A549 (cell line): ENCODE data around the gene PPP1R9B. TPM values are rescaled to one million over a fixed set of nuclear protein-coding genes. Genes with fewer than 3 reads are reported as not detected.
A peak's percentile ranks its signal among the peaks of the same experiment; 100 is the strongest.

Experiments used
- ATAC-seq, 2 experiments: fragments of 200-7000 bp in 1 of 2; fragments of >200 bp in 1 of 2; cut with Nextera tagmentation in 1 of 2; cut with Tn5 transposase in 1 of 2; 3 replicates each; pipeline versions ENCODE4 v1.8.0 to v1.9.1; 2018 to 2020; ENCODE audit warnings: mild to moderate bottlenecking in 1 of 2, moderate library complexity in 1 of 2
- CTCF ChIA-PET: fragments of 300-600 bp; sonication (Branson Sonifier 250); formaldehyde crosslinking; extraction: SDS; loops from one replicate; lab custom pipeline; 2021; ENCODE audit warnings: antibody characterized with exemption, inconsistent platforms; lab: Yijun Ruan, JAX
- POLR2A ChIA-PET: fragments of 350-600 bp; formaldehyde crosslinking; extraction: SDS; loops from one replicate; lab custom pipeline; 2021; ENCODE audit warnings: antibody characterized with exemption, inconsistent platforms; lab: Yijun Ruan, JAX
- DNase-seq, 2 experiments: peaks; one replicate each; pipeline versions ENCODE4 v3.0.0 to v3.0.0-alpha.2; 2011 to 2016; ENCODE audit warnings: low read depth in 1 of 2, low spot score in 1 of 2
- FAIRE-seq: peaks from 2 replicates; lab custom pipeline; 2011; peaks lifted over from hg19 to GRCh38; lab: Jason Lieb, UNC
- H3K27ac ChIP-seq, 2 experiments: fragments of >200 bp; sonication (Bioruptor Twin); formaldehyde crosslinking; 3 replicates each; pipeline ENCODE4 v1.5.1; 2016 to 2017
- H3K4me1 ChIP-seq: fragments of >200 bp; sonication (Bioruptor Twin); formaldehyde crosslinking; 3 replicates; pipeline ENCODE4 v1.6.1; 2016
- H3K4me2 ChIP-seq: fragments of >200 bp; sonication (Bioruptor Twin); formaldehyde crosslinking; 3 replicates; pipeline ENCODE4 v1.6.1; 2016
- H3K4me3 ChIP-seq: fragments of >200 bp; sonication (Bioruptor Twin); formaldehyde crosslinking; 3 replicates; pipeline ENCODE4 v1.5.1; 2016
- H3K9me3 ChIP-seq: fragments of >200 bp; sonication (Bioruptor Twin); formaldehyde crosslinking; 3 replicates; pipeline ENCODE4 v1.6.1; 2016
- BHLHE40 ChIP-seq: IDR thresholded peaks from 2 replicates; pipeline ENCODE4 v1.6.1; 2012; ENCODE audit warnings: low read depth, low read length, inconsistent platforms
- CHD2 ChIP-seq: fragments of 150-350 bp; IDR thresholded peaks from 2 replicates; pipeline ENCODE4 v1.6.1; 2014; ENCODE audit warnings: low read length; ENCODE audit not compliant: partially characterized antibody
- FOSB ChIP-seq: fragments of 250-450 bp; sonication (Bioruptor Pico); IDR thresholded peaks from 2 replicates; pipeline ENCODE4 v1.5.0; 2020; ENCODE audit warnings: mild to moderate bottlenecking, moderate library complexity
- HOXB13 ChIP-seq: fragments of 250-450 bp; sonication (Bioruptor Pico); IDR thresholded peaks from 2 replicates; pipeline ENCODE4 v1.5.0; 2020; ENCODE audit warnings: low read depth, mild to moderate bottlenecking, moderate library complexity
- JUN ChIP-seq, 2 experiments: fragments of >200 bp; sonication (Bioruptor Twin); formaldehyde crosslinking; IDR thresholded peaks; 2 replicates in 1 of 2; 3 replicates in 1 of 2; pipeline ENCODE4 v1.6.1; 2016 to 2017
- MAX ChIP-seq: IDR thresholded peaks from 2 replicates; pipeline ENCODE4 v1.6.1; 2012
- MAZ ChIP-seq: fragments of 150-350 bp; IDR thresholded peaks from 2 replicates; pipeline ENCODE4 v1.6.1; 2014; ENCODE audit warnings: antibody characterized with exemption, low read depth, low read length, borderline replicate concordance
- MYC ChIP-seq: IDR thresholded peaks from 2 replicates; pipeline ENCODE4 v1.6.1; 2012; ENCODE audit warnings: mild to moderate bottlenecking, inconsistent platforms, low read length, improper control_type of control experiment, borderline replicate concordance
- NR3C1 ChIP-seq: fragments of >200 bp; sonication (Bioruptor Twin); formaldehyde crosslinking; IDR thresholded peaks from 3 replicates; pipeline ENCODE4 v1.6.1; 2017
- PHF8 ChIP-seq: fragments of 200-600 bp; sonication (generic); IDR thresholded peaks from 2 replicates; pipeline ENCODE4 v1.6.1; 2016; ENCODE audit warnings: low read depth, mild to moderate bottlenecking, antibody characterized with exemption, moderate library complexity, borderline replicate concordance
- RCOR1 ChIP-seq: fragments of 150-350 bp; IDR thresholded peaks from 2 replicates; pipeline ENCODE4 v1.6.1; 2014; ENCODE audit warnings: antibody characterized with exemption, low read length, low read depth
- RFX5 ChIP-seq: fragments of 450-650 bp; IDR thresholded peaks from 2 replicates; pipeline ENCODE4 v1.7.1; 2014; ENCODE audit warnings: antibody characterized with exemption, mild to moderate bottlenecking, moderate library complexity
- SMC3 ChIP-seq: fragments of >200 bp; sonication (Bioruptor Twin); formaldehyde crosslinking; IDR thresholded peaks from 3 replicates; pipeline ENCODE4 v1.6.1; 2018; ENCODE audit warnings: inconsistent platforms
- ZFP36 ChIP-seq: fragments of 450-650 bp; IDR thresholded peaks from 2 replicates; pipeline ENCODE4 v1.6.1; 2014; ENCODE audit warnings: borderline replicate concordance; ENCODE audit not compliant: partially characterized antibody
- WGBS: methylation state at CpG from one replicate; pipeline ENCODE4 v1.1.6; 2017; ENCODE audit errors: missing lambda C conversion rate; 5-methylcytosine and 5-hydroxymethylcytosine counted together
- polyA minus RNA-seq: library from RNA; depleted of rRNA, polyadenylated mRNA; stranded (reverse); fragments of >200 nt; gene quantifications from 2 replicates; pipeline ENCODE4 v1.2.3, GENCODE V29; 2011; rRNA and poly(A)+ RNA removed
- polyA plus RNA-seq, 4 experiments: library from polyadenylated mRNA; depleted of rRNA in 3 of 4; stranded (reverse); fragments of >200 nt; fragmentation: RNase III in 1 of 4; extraction: RNeasy Plus Mini Kit Qiagen cat#74134 plus additional on column Dnase treatment in 1 of 4; gene quantifications; 2 replicates in 3 of 4; 3 replicates in 1 of 4; pipeline ENCODE4 v1.2.3, GENCODE V29; 2011 to 2017
- TF ChIP-seq, protein P1 (sequence below): fragments of 250-450 bp; sonication (Bioruptor Pico); IDR thresholded peaks from 2 replicates; pipeline ENCODE4 v1.5.0; 2020; ENCODE audit warnings: low read depth, mild to moderate bottlenecking, moderate library complexity
- TF ChIP-seq, protein P2 (sequence below): fragments of >200 bp; sonication (Bioruptor Twin); formaldehyde crosslinking; IDR thresholded peaks from 3 replicates; pipeline ENCODE4 v1.5.1; 2016
- TF ChIP-seq, protein P3 (sequence below): IDR thresholded peaks from 2 replicates; pipeline ENCODE4 v1.6.1; 2012

PPP1R9B gene, protein sequence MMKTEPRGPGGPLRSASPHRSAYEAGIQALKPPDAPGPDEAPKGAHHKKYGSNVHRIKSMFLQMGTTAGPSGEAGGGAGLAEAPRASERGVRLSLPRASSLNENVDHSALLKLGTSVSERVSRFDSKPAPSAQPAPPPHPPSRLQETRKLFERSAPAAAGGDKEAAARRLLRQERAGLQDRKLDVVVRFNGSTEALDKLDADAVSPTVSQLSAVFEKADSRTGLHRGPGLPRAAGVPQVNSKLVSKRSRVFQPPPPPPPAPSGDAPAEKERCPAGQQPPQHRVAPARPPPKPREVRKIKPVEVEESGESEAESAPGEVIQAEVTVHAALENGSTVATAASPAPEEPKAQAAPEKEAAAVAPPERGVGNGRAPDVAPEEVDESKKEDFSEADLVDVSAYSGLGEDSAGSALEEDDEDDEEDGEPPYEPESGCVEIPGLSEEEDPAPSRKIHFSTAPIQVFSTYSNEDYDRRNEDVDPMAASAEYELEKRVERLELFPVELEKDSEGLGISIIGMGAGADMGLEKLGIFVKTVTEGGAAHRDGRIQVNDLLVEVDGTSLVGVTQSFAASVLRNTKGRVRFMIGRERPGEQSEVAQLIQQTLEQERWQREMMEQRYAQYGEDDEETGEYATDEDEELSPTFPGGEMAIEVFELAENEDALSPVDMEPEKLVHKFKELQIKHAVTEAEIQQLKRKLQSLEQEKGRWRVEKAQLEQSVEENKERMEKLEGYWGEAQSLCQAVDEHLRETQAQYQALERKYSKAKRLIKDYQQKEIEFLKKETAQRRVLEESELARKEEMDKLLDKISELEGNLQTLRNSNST
- polyA plus RNA-seq (2011; rRNA removed) (16.8 and 22.0 TPM in 2 replicates), polyA plus RNA-seq (2017; fragmentation: RNase III; extraction: RNeasy Plus Mini Kit Qiagen cat#74134 plus additional on column Dnase treatment) (32.4 to 40.6 TPM (median 35.8 TPM) in 3 replicates), polyA minus RNA-seq (25.9 and 27.1 TPM in 2 replicates)
- polyA plus RNA-seq (2012; cell fraction: cytosol; rRNA removed): 18.9 and 19.4 TPM in 2 replicates
- polyA plus RNA-seq (2012; cell fraction: nucleus; rRNA removed): 35.8 and 44.2 TPM in 2 replicates

DNA sequence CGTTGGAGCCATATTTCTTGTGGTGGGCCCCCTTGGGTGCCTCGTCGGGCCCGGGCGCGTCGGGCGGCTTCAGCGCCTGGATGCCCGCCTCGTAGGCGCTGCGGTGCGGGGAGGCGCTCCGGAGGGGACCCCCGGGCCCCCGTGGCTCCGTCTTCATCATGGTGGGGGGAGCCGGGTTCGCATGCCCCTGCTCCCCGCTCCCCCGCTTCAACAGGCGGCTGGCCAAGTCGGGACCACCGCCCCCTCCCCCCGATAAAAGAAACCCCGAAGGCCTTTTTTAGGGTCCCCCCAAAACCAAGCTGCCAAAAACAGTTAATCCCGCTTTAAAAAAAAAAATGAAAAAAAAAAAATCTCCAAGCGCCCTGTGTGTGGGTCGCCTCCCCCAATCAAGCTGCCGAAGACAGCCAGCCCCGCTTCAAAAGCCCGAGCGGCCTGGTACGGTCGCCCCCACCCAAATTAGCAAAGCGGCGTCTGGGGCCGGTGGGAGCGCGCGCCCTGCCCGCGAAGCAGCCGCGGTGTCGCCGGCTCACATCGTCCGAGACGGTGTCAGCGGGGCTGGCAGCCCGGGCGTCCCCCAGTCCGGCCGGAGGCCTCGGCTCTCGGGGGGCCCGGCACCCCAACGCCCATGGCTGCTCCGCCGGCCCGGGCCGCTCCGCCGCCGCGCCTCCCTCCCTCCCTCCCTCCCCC is at the start of gene PPP1R9B:
Gene PPP1R9B, minus strand, starts transcription at position 324 of the 687 bp plus-strand sequence. Its CDS starts 164 bp downstream, at position 160.
- 3% methylated on average over 45 of the region's 69 CpGs for WGBS
- H3K4me1 ChIP-seq: peaks cover 56% of the 10 kb centered on the region
- no peak for ATAC-seq

DNA sequence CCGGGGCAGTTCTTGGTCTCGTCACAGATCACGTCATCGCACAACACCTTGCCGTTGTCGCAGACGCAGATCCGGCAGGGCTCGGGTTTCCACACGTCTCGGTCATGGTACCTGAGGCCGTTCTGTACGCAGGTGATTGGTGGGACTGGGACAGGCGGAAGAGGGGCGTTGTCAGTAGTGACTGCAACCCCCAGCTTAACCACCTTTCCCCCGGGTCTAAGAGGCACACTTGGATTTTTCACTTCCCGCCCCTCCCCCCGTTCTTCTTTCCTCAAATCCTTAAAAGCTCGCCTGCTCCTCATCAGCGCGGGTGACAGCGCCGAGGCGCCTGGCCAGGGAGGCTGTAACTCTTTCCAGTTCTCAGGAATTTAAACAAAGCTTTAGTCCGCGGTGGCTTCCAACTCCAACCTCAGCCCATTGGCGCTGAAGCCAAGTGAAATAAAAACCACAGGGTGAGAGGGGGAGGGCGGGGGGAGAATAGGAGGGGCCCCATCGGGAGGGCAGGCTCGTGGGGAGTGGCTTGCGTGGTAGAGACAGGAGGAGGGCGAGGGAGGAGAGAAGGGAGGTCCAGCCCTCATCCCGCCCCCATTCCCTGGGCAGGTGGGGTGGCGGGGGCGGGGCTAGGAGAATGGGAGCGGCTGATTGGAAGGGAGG is 49.5 kb upstream of the PPP1R9B start:
- H3K27ac ChIP-seq: peak overlapping the region; percentile 77 to 90
- CTCF ChIA-PET: interaction anchor here (0.6 to 31.5 kb wide), 56 partner anchors 9 to 643 kb away, joined by 3 to 1255 read pairs (median 5); partner anchors contain the start of genes LRRC59, RSAD1, SGCA and TMEM92
- 4% methylated on average over 29 of the region's 36 CpGs for WGBS
- FAIRE-seq: no peak
- H3K4me1 ChIP-seq: peaks cover 44% of the 10 kb centered on the region
- POLR2A ChIA-PET: interaction anchor here (0.7 to 2.3 kb wide), 11 partner anchors 22 to 279 kb away, joined by 3 to 24 read pairs (median 4); partner anchors contain the start of genes LRRC59 and TMEM92
- peak overlapping the region; percentile 88 for H3K4me2 ChIP-seq
- peak; percentile 80 to 90 for ATAC-seq
- H3K4me3 ChIP-seq: peak overlapping the region; percentile 47
- H3K9me3 ChIP-seq: no peaks in the 10 kb centered on the region
- peak; percentile 51 for TF ChIP-seq MAX
- TF ChIP-seq SMC3: no peak
- TF ChIP-seq, protein P1, sequence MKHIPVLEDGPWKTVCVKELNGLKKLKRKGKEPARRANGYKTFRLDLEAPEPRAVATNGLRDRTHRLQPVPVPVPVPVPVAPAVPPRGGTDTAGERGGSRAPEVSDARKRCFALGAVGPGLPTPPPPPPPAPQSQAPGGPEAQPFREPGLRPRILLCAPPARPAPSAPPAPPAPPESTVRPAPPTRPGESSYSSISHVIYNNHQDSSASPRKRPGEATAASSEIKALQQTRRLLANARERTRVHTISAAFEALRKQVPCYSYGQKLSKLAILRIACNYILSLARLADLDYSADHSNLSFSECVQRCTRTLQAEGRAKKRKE (CRISPR knock-in tag): no peak
- DNase-seq: peak; percentile 91 to 96

More for the DNA sequence above, at the start of gene PPP1R9B:
- ChIA-PET POLR2A (interaction anchor here (0.6 to 2.2 kb wide), 3 partner anchors 11 to 56 kb away, joined by 3 to 14 read pairs (median 5); no protein-coding TSS in a partner anchor), CTCF (interaction anchor here (0.6 to 60.2 kb wide), 10 partner anchors 11 to 268 kb away, joined by 3 to 1356 read pairs (median 16); partner anchors contain the start of genes PDK2 and SGCA)
- no peaks in the 10 kb centered on the region for H3K9me3 ChIP-seq
- FAIRE-seq (no peak), DNase-seq (no peak)
- H3K4me2 ChIP-seq: peak within 1 kb of the TSS; percentile 95
- TF ChIP-seq CHD2 (no peak), PHF8 (0 out of 2 replicates have a peak, but pooled peaks have one; percentile 4), BHLHE40 (no peak)
- TF ChIP-seq, protein P2, sequence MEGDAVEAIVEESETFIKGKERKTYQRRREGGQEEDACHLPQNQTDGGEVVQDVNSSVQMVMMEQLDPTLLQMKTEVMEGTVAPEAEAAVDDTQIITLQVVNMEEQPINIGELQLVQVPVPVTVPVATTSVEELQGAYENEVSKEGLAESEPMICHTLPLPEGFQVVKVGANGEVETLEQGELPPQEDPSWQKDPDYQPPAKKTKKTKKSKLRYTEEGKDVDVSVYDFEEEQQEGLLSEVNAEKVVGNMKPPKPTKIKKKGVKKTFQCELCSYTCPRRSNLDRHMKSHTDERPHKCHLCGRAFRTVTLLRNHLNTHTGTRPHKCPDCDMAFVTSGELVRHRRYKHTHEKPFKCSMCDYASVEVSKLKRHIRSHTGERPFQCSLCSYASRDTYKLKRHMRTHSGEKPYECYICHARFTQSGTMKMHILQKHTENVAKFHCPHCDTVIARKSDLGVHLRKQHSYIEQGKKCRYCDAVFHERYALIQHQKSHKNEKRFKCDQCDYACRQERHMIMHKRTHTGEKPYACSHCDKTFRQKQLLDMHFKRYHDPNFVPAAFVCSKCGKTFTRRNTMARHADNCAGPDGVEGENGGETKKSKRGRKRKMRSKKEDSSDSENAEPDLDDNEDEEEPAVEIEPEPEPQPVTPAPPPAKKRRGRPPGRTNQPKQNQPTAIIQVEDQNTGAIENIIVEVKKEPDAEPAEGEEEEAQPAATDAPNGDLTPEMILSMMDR: no peak
- peak within 1 kb of the TSS; percentile 86 for H3K4me3 ChIP-seq
- peak within 1 kb of the TSS; percentile 96 to 98 for H3K27ac ChIP-seq

DNA sequence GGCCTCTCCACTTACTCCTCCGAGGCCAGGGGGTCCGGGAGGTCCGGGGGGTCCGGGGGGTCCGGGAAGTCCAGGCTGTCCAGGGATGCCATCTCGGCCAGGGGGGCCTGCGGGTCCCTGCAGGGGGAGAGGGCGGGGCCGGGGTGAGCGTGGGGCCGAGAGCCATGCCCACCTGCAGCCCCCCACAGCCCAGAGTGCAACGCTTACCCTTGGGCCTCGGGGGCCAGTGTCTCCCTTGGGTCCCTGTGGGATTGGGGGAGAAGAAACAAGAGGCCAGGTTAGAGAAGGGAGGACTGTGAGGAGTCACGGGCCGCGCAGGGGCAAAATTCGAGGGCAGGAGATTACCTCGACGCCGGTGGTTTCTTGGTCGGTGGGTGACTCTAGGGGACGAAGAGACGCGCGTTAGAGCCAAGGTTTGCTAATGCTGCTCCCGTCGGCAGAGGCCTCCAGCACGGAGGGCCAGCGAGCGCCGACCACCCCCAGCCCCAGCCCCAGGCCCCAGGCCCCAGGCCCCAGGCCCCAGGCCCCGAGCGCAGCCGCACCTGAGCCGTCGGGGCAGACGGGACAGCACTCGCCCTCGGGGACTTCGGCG is 48.8 kb upstream of the PPP1R9B start:
- Histone ChIP-seq H3K27ac (peak overlapping the region; percentile 77 to 90; a peak in 5 of 6 replicates), H3K4me1 (peaks cover 44% of the 10 kb centered on the region), H3K9me3 (no peaks in the 10 kb centered on the region), H3K4me3 (peak overlapping the region; percentile 47), H3K4me2 (peak overlapping the region; percentile 88)
- POLR2A ChIA-PET: interaction anchor here (0.7 to 2.3 kb wide), 4 partner anchors 21 to 90 kb away, joined by 3 to 24 read pairs (median 8); partner anchors contain the start of gene TMEM92
- WGBS: 62% methylated on average over 27 of the region's 41 CpGs
- CTCF ChIA-PET: interaction anchor here (1.0 to 31.5 kb wide), 30 partner anchors 8 to 434 kb away, joined by 3 to 1255 read pairs (median 12); partner anchors contain the start of genes RSAD1, SGCA, TMEM92 and XYLT2
- ATAC-seq: no peak
- no peak for FAIRE-seq
- DNase-seq: no peak
- TF ChIP-seq NR3C1 (no peak), ZFP36 (no peak), MAZ (no peak), SMC3 (no peak), CHD2 (no peak), FOSB (no peak), RCOR1 (no peak), HOXB13 (no peak), RFX5 (no peak), MYC (no peak), JUN (IDR thresholded peaks at IDR 0.05) (no peak)
- TF ChIP-seq, protein P1 (CRISPR knock-in tag): no peak
- TF ChIP-seq, protein P3, sequence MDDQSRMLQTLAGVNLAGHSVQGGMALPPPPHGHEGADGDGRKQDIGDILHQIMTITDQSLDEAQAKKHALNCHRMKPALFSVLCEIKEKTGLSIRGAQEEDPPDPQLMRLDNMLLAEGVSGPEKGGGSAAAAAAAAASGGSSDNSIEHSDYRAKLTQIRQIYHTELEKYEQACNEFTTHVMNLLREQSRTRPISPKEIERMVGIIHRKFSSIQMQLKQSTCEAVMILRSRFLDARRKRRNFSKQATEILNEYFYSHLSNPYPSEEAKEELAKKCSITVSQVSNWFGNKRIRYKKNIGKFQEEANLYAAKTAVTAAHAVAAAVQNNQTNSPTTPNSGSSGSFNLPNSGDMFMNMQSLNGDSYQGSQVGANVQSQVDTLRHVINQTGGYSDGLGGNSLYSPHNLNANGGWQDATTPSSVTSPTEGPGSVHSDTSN: no peak
